Erythroblast (primary cell): ENCODE data around the gene TJAP1.

Source experiments
- DNase-seq, 2 experiments: peaks; one replicate each; lab custom pipeline; 2025; lab: John Stamatoyannopoulos, UW
- GATA1 ChIP-seq: IDR thresholded peaks from 2 replicates; pipeline ENCODE4 v1.6.1; 2011; ENCODE audit warnings: low read depth, mild to moderate bottlenecking, control low read depth, low read length, moderate library complexity
- POLR2A ChIP-seq: IDR thresholded peaks from 2 replicates; pipeline ENCODE4 v1.6.1; 2011; ENCODE audit warnings: mild to moderate bottlenecking, low read length

The TJAP1 gene

GRCh38 chr6:43499028-43499815 lies 21.9 kb downstream of the TJAP1 start:
- DNase-seq, result no peak
- TF ChIP-seq GATA1, result no peak
- no peak for TF ChIP-seq POLR2A

- no peak for TF ChIP-seq GATA1
- TF ChIP-seq POLR2A, result no peak
- no peak for DNase-seq
Measured at GRCh38 chr6:43500921-43501320, 23.6 kb downstream of the TJAP1 start.

GRCh38 chr6:43502666-43503065 lies 25.3 kb downstream of the TJAP1 start:
- TF ChIP-seq GATA1 (no peak), POLR2A (no peak)
- no peak for DNase-seq

- TF ChIP-seq GATA1, result no peak
- TF ChIP-seq POLR2A, result no peak
- DNase-seq, result no peak
Measured at GRCh38 chr6:43503443-43503842, 26.1 kb downstream of the TJAP1 start.

GRCh38 chr6:43504756-43505593 lies 27.6 kb downstream of the TJAP1 start:
- TF ChIP-seq GATA1, result no peak
- no peak for TF ChIP-seq POLR2A

GRCh38 chr6:43505718-43506117 lies 28.3 kb downstream of the TJAP1 start:
- TF ChIP-seq GATA1 (no peak), POLR2A (no peak)
- DNase-seq, result no peak

More at GRCh38 chr6:43504756-43505593, 27.6 kb downstream of the TJAP1 start:
- DNase-seq, result no peak

GRCh38 chr6:43506171-43506570 lies 28.8 kb downstream of the TJAP1 start:
- no peak for DNase-seq
- TF ChIP-seq GATA1 (no peak), POLR2A (no peak)

GRCh38 chr6:43506667-43507471 lies 29.5 kb downstream of the TJAP1 start:
- peak; percentile 86 to 93 for DNase-seq
- TF ChIP-seq POLR2A, result no peak
- TF ChIP-seq GATA1, result no peak

GRCh38 chr6:43508481-43509141 lies 31.2 kb downstream of the TJAP1 start:
- DNase-seq, result no peak
- TF ChIP-seq GATA1, result no peak
- no peak for TF ChIP-seq POLR2A

GRCh38 chr6:43509142-43509983 lies 32.0 kb downstream of the TJAP1 start:
- no peak for TF ChIP-seq POLR2A
- no peak for TF ChIP-seq GATA1
- DNase-seq, result peak; percentile 40 to 41

GRCh38 chr6:43509984-43510826 lies 32.8 kb downstream of the TJAP1 start, which contains the start of gene LRRC73:
Gene LRRC73 (minus strand): TSS chr6:43510346. CDS start chr6:43509785, 561 bp downstream.
- peak; percentile 48 for TF ChIP-seq POLR2A
- no peak for TF ChIP-seq GATA1
- peak; percentile 82 to 92 for DNase-seq
